Stimulated activated CD4-positive, alpha-beta T cell treated with anti-CD3 and anti-CD28 coated beads, Interleukin-2, amount 100 ng/mL, for 48 hours (primary cell): ENCODE data around the gene PKNOX2.

Experiments used
- DNase-seq, 2 donors: peaks; one replicate each; pipeline ENCODE4 v3.0.0-alpha.2; 2020

PKNOX2 gene

GRCh38 chr11:125164422-125165110 lies at the start of gene PKNOX2:
PKNOX2 (plus strand) TSS chr11:125164751; CDS start chr11:125351306, 186,555 bp downstream.
- peak; percentile 59 to 62 for DNase-seq

GRCh38 chr11:125117429-125117828 lies 47.1 kb upstream of the PKNOX2 start:
- DNase-seq, result no peak

GRCh38 chr11:125123194-125123946 lies 41.2 kb upstream of the PKNOX2 start:
- DNase-seq, result no peak

GRCh38 chr11:125123947-125124617 lies 40.5 kb upstream of the PKNOX2 start:
- DNase-seq, result peak; percentile 32 to 36

- no peak for DNase-seq
Observed at GRCh38 chr11:125124618-125124992, 39.9 kb upstream of the PKNOX2 start.

- DNase-seq, result no peak
Observed at GRCh38 chr11:125128450-125128849, 36.1 kb upstream of the PKNOX2 start.

GRCh38 chr11:125129316-125129993 lies 35.1 kb upstream of the PKNOX2 start:
- DNase-seq, result no peak

GRCh38 chr11:125132071-125132470 lies 32.5 kb upstream of the PKNOX2 start:
- DNase-seq, result no peak

GRCh38 chr11:125132596-125132995 lies 32.0 kb upstream of the PKNOX2 start:
- DNase-seq, result no peak

GRCh38 chr11:125136001-125136400 lies 28.6 kb upstream of the PKNOX2 start:
- no peak for DNase-seq

- DNase-seq, result no peak
Observed at GRCh38 chr11:125138966-125139365, 25.6 kb upstream of the PKNOX2 start.

GRCh38 chr11:125139778-125140177 lies 24.8 kb upstream of the PKNOX2 start:
- DNase-seq, result no peak

GRCh38 chr11:125140233-125140632 lies 24.3 kb upstream of the PKNOX2 start:
- DNase-seq, result no peak

- DNase-seq, result no peak
Observed at GRCh38 chr11:125141178-125141577, 23.4 kb upstream of the PKNOX2 start.

GRCh38 chr11:125141686-125142535 lies 22.6 kb upstream of the PKNOX2 start:
- DNase-seq, result peak; percentile 58 to 68

- DNase-seq, result no peak
Observed at GRCh38 chr11:125146232-125146631, 18.3 kb upstream of the PKNOX2 start.

GRCh38 chr11:125147280-125147679 lies 17.3 kb upstream of the PKNOX2 start:
- no peak for DNase-seq

- no peak for DNase-seq
Observed at GRCh38 chr11:125148011-125148410, 16.5 kb upstream of the PKNOX2 start.

GRCh38 chr11:125148743-125149142 lies 15.8 kb upstream of the PKNOX2 start:
- no peak for DNase-seq

GRCh38 chr11:125153837-125154236 lies 10.7 kb upstream of the PKNOX2 start:
- no peak for DNase-seq

GRCh38 chr11:125154378-125155099 lies 10.0 kb upstream of the PKNOX2 start:
- DNase-seq, result no peak

GRCh38 chr11:125155100-125155444 lies 9.5 kb upstream of the PKNOX2 start:
- DNase-seq, result no peak
